K562 (cell line): ENCODE data around the gene ZNF222. TPM values are rescaled to one million over a fixed set of nuclear protein-coding genes. Genes with fewer than 3 reads are reported as not detected.
A peak's percentile ranks its signal among the peaks of the same experiment; 100 is the strongest.

Experiments
- ATAC-seq: fragments of 200-7000 bp; cut with Tn5 transposase; 3 replicates; pipeline ENCODE4 v1.9.1; 2020; ENCODE audit warnings: moderate library complexity
- BruUV-seq: library from RNA; stranded (reverse); fragments of 400-500 nt; replicated peaks from 2 replicates; lab custom pipeline; 2021; lab: Mats Ljungman, UMichigan
- CTCF ChIA-PET: fragments of 300-600 bp; formaldehyde crosslinking; extraction: SDS; loops from one replicate; lab custom pipeline; 2021; ENCODE audit warnings: low intra/inter-chr PET ratio; lab: Yijun Ruan, JAX
- POLR2A ChIA-PET: fragments of 300-600, 350-650 bp; sonication (Branson Sonifier 250); formaldehyde crosslinking; extraction: SDS; loops from one replicate; lab custom pipeline; 2021; ENCODE audit warnings: antibody characterized with exemption, inconsistent platforms; lab: Yijun Ruan, JAX
- DNase-seq, 4 experiments: peaks; one replicate each; pipeline versions ENCODE4 v3.0.0 to v3.0.0-alpha.2; 2011 to 2018; ENCODE audit warnings: low spot score in 3 of 4, mixed read lengths in 3 of 4; ENCODE audit errors: extremely low read depth in 1 of 4
- FAIRE-seq: peaks from 2 replicates; lab custom pipeline; 2011; peaks lifted over from hg19 to GRCh38; lab: Jason Lieb, UNC
- H2AFZ ChIP-seq: 2 replicates; pipeline ENCODE4 v1.6.0; 2011; ENCODE audit warnings: low read depth, low read length, control low read depth, inconsistent platforms
- H3K27ac ChIP-seq: fragments of 200-600 bp; 3 replicates; pipeline ENCODE4 v1.8.0; 2011; ENCODE audit warnings: low read depth, mild to moderate bottlenecking, control low read depth, inconsistent platforms, low read length, moderate library complexity, mixed read lengths; ENCODE audit errors: extremely low read depth
- H3K27me3 ChIP-seq, 2 experiments: fragments of 300-600 bp in 1 of 2; 2 replicates in 1 of 2; 3 replicates in 1 of 2; pipeline versions ENCODE4 v1.6.0 to v1.8.0; 2011; ENCODE audit warnings: inconsistent platforms in 2 of 2, low read length in 2 of 2, mild to moderate bottlenecking in 1 of 2, mixed read lengths in 1 of 2, moderate library complexity in 1 of 2; ENCODE audit not compliant: control insufficient read depth in 2 of 2, insufficient read depth in 2 of 2
- H3K36me3 ChIP-seq: fragments of 300-600 bp; 3 replicates; pipeline ENCODE4 v1.8.0; 2011; ENCODE audit warnings: mild to moderate bottlenecking, low read length, inconsistent platforms; ENCODE audit not compliant: control insufficient read depth, insufficient read depth
- H3K4me1 ChIP-seq, 2 experiments: fragments of 200-600 bp in 1 of 2; replicated peaks in 1 of 2; 2 replicates in 1 of 2; 3 replicates in 1 of 2; pipeline versions ENCODE4 v1.5.1 to v1.8.0; 2011; ENCODE audit warnings: inconsistent platforms in 2 of 2, low read length in 2 of 2, mild to moderate bottlenecking in 1 of 2, mixed read lengths in 1 of 2, moderate library complexity in 1 of 2; ENCODE audit not compliant: control insufficient read depth in 2 of 2, insufficient read depth in 2 of 2
- H3K4me2 ChIP-seq: 2 replicates; pipeline ENCODE4 v1.6.1; 2011; ENCODE audit warnings: low read length, control low read depth, inconsistent platforms, mixed read lengths; ENCODE audit not compliant: insufficient read depth
- H3K4me3 ChIP-seq: fragments of 200-600 bp; sonication (generic), shearing (Covaris generic); 2 replicates; pipeline ENCODE4 v1.5.1; 2016; ENCODE audit warnings: control low read depth, inconsistent platforms
- H3K79me2 ChIP-seq: fragments of 200-600 bp; 3 replicates; pipeline ENCODE4 v1.8.0; 2011; ENCODE audit warnings: low read length, inconsistent platforms; ENCODE audit not compliant: control insufficient read depth, insufficient read depth
- H3K9ac ChIP-seq, 2 experiments: 2 replicates each; pipeline versions ENCODE4 v1.6.0 to v1.6.1; 2011; ENCODE audit warnings: low read depth in 2 of 2, low read length in 2 of 2, control low read depth in 1 of 2, inconsistent platforms in 1 of 2, mild to moderate bottlenecking in 1 of 2, mixed read lengths in 1 of 2; ENCODE audit not compliant: insufficient read depth in 1 of 2
- H3K9me1 ChIP-seq: one replicate; pipeline ENCODE4 v1.6.0; 2011; ENCODE audit warnings: inconsistent platforms, mild to moderate bottlenecking, low read length, moderate library complexity; ENCODE audit not compliant: control insufficient read depth, insufficient read depth
- H3K9me3 ChIP-seq: replicated peaks from 2 replicates; pipeline ENCODE4 v1.5.1; 2011; ENCODE audit warnings: low read depth, low read length, inconsistent platforms; ENCODE audit not compliant: control insufficient read depth, insufficient read depth
- H4K20me1 ChIP-seq: replicated peaks from 2 replicates; pipeline ENCODE4 v1.6.1; 2011; ENCODE audit warnings: low read length, inconsistent platforms, mixed read lengths; ENCODE audit not compliant: control insufficient read depth, insufficient read depth
- BCL6 ChIP-seq: fragments of 250-450 bp; sonication (Bioruptor Pico); IDR thresholded peaks from 2 replicates; pipeline ENCODE4 v1.4.0; 2020
- CBX8 ChIP-seq: fragments of 200-600 bp; sonication (generic); IDR thresholded peaks from 2 replicates; pipeline ENCODE4 v1.6.1; 2012; ENCODE audit warnings: borderline replicate concordance, mixed run types, low read depth, mild to moderate bottlenecking, moderate library complexity, mixed read lengths, low read length, control low read depth, inconsistent platforms; ENCODE audit not compliant: poor library complexity, severe bottlenecking; ENCODE audit errors: extremely low read depth
- FOXP4 ChIP-seq: sonication (generic); formaldehyde crosslinking; IDR thresholded peaks from 2 replicates; pipeline ENCODE4 v1.8.0; 2022; ENCODE audit warnings: mild to moderate bottlenecking, missing genetic modification reagents, borderline replicate concordance
- GABPB2 ChIP-seq: fragments of 250-450 bp; sonication (Bioruptor Pico); conservative IDR thresholded peaks from 2 replicates; pipeline ENCODE4 v1.5.1; 2021; ENCODE audit warnings: mild to moderate bottlenecking
- HMG20B ChIP-seq: fragments of 250-450 bp; sonication (Bioruptor Pico); IDR thresholded peaks from 2 replicates; pipeline ENCODE4 v1.5.0; 2021; ENCODE audit warnings: mild to moderate bottlenecking
- NELFE ChIP-seq: IDR thresholded peaks from 2 replicates; pipeline ENCODE4 v1.6.1; 2011; ENCODE audit warnings: mild to moderate bottlenecking; ENCODE audit not compliant: insufficient read depth, insufficient read length
- NFXL1 ChIP-seq: fragments of 450-650 bp; formaldehyde crosslinking; IDR thresholded peaks from 2 replicates; pipeline ENCODE4 v1.4.0; 2021; ENCODE audit warnings: mild to moderate bottlenecking
- PPARD ChIP-seq: fragments of 250-450 bp; sonication (Bioruptor Pico); IDR thresholded peaks from 2 replicates; pipeline ENCODE4 v1.8.0; 2022; ENCODE audit warnings: inconsistent platforms, mild to moderate bottlenecking, moderate library complexity
- SIN3B ChIP-seq: fragments of 450-650 bp; IDR thresholded peaks from 2 replicates; pipeline ENCODE4 v1.6.1; 2017; ENCODE audit warnings: low read depth, mild to moderate bottlenecking, moderate library complexity
- VEZF1 ChIP-seq: fragments of 200-800 bp; sonication (Bioruptor generic); IDR thresholded peaks from 2 replicates; pipeline ENCODE4 v1.6.1; 2017; ENCODE audit warnings: missing genetic modification characterization, missing compliant biosample characterization
- ZNF133 ChIP-seq: fragments of 250-450 bp; sonication (Bioruptor Pico); IDR thresholded peaks from 2 replicates; pipeline ENCODE4 v1.4.0; 2020; ENCODE audit warnings: mild to moderate bottlenecking
- ZNF75A ChIP-seq: fragments of 450-650 bp; formaldehyde crosslinking; IDR thresholded peaks from 2 replicates; pipeline ENCODE4 v1.4.0; 2020; ENCODE audit warnings: mild to moderate bottlenecking
- ZNF79 ChIP-seq: fragments of 250-450 bp; sonication (Bioruptor Pico); IDR thresholded peaks from 2 replicates; pipeline ENCODE4 v1.4.0; 2020; ENCODE audit warnings: low read depth, mild to moderate bottlenecking, moderate library complexity
- WGBS: fragments of 100-300 bp; shearing (Covaris generic); methylation state at CpG from one replicate; pipeline ENCODE4 v1.1.6; 2016; ENCODE audit warnings: low coverage, mixed read lengths; ENCODE audit not compliant: insufficient coverage; ENCODE audit errors: missing lambda C conversion rate; 5-methylcytosine and 5-hydroxymethylcytosine counted together
- in situ Hi-C: fragments of 300-500 bp; cut with MboI; formaldehyde crosslinking; loops from 4 replicates; pipeline ENCODE4 v1.15.0; 2018; ENCODE audit warnings: inconsistent platforms, mixed read lengths
- intact Hi-C: fragments of 100-400 bp; cut with micrococcal nuclease; formaldehyde crosslinking; loops from 2 replicates; pipeline ENCODE4 v1.14.2; 2022
- polyA plus RNA-seq, 8 experiments: library from polyadenylated mRNA; depleted of rRNA in 4 of 8; stranded (reverse) in 5 of 8; unstranded in 3 of 8; fragments of >200 nt; fragmentation: Nextera tagmentation in 2 of 8; fragmentation: Illumina TruSeq in 1 of 8; extraction: Ambion mirVana in 2 of 8; extraction: Trizol in 1 of 8; gene quantifications; 2 replicates each; pipeline versions ENCODE4 v1.2.1 to v1.2.3, GENCODE V29; 2011 to 2014; ENCODE audit warnings: inconsistent platforms in 1 of 8, missing spikeins in 1 of 8
- total RNA-seq, 7 experiments: library from RNA; depleted of rRNA in 6 of 7; stranded (reverse); fragments of >200 nt in 6 of 7; fragmentation: Illumina TruSeq in 2 of 7; extraction: Trizol in 2 of 7; gene quantifications; 2 replicates each; pipeline versions ENCODE4 v1.2.1 to v1.2.3, GENCODE V29; 2011 to 2021; ENCODE audit warnings: low replicate concordance in 1 of 7

ZNF222 gene
- total and polyA plus RNA-seq, 9 of the 15 experiments (the other 6 are each of a cell fraction or from before 2014, with no cell fraction given), result 2.3 to 4.5 (median 3.0) TPM

GRCh38 chr19:44066305-44066704 is 41.1 kb downstream of the ZNF222 start:
- no TSS peak for BruUV-seq
- TF ChIP-seq ZNF75A (CRISPR knock-in tag) (peak; percentile 87), GABPB2 (CRISPR knock-in tag) (no peak)
- TF ChIP-seq, all 486 proteins: peak for 1
- Histone ChIP-seq H3K4me3 (no peak overlapping the region), H3K4me1 (no peaks in the 10 kb centered on the region; a peak in 1 of 5 replicates), H3K36me3 (no peaks in the 10 kb centered on the region), H3K27ac (no peak overlapping the region), H3K9me3 (peaks cover 4% of the 10 kb centered on the region; the same call in 1 of the 2 replicates), H4K20me1 (no peaks in the 10 kb centered on the region), H3K9me1 (no peaks in the 10 kb centered on the region), H2AFZ (no peak overlapping the region), H3K9ac (no peak overlapping the region), H3K27me3 (no peaks in the 10 kb centered on the region; a peak in 1 of 5 replicates), H3K4me2 (no peak overlapping the region), H3K79me2 (no peaks in the 10 kb centered on the region)
- intact Hi-C loops (no loop called here), in situ Hi-C loops (no loop called here)
- DNase-seq (no peak), FAIRE-seq (no peak), ATAC-seq (no peak)
- ChIA-PET CTCF (no interaction called here), POLR2A (interaction anchor here (0.5 kb wide), 1 partner anchor 43 kb away, joined by 4 read pairs; no protein-coding TSS in a partner anchor)
- 2% methylated on average over 3 of the region's 3 CpGs for WGBS

DNA sequence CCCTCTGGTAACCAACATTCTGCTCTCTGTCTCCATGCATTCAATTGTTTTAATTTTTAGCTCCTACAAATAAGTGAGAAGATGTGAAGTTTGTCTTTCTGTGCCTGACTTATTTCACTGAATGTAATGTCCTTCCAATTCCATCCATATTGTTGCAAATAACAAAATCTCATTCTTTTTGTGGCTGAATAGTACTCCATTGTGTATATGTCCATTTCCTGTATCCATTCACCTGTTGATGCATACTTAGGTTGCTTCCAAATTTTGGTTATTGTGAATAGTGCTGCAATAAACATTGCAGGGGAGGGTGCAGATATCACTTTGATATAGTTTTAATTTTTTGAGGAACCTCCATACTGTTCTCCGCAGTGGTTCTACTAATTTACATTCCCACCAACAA is 44.2 kb downstream of the ZNF222 start:
- POLR2A ChIA-PET, result interaction anchor here (0.9 kb wide), 1 partner anchor 8 kb away, joined by 3 read pairs; no protein-coding TSS in a partner anchor
- H3K36me3 ChIP-seq, result no peaks in the 10 kb centered on the region
- no peak for TF ChIP-seq NELFE
- TF ChIP-seq VEZF1 (CRISPR knock-in tag), result no peak
- TF ChIP-seq CBX8, result no peak
- no peak for TF ChIP-seq ZNF133 (CRISPR knock-in tag)
- TF ChIP-seq SIN3B, result no peak
- TF ChIP-seq ZNF79 (CRISPR knock-in tag), result no peak
- no peak for TF ChIP-seq FOXP4 (CRISPR knock-in tag)
- no peak for TF ChIP-seq NFXL1
- TF ChIP-seq HMG20B, result no peak
- no peak for TF ChIP-seq BCL6
- TF ChIP-seq PPARD, result no peak

More for the DNA sequence above, 44.2 kb downstream of the ZNF222 start:
- Histone ChIP-seq H3K4me2 (no peak overlapping the region), H3K9me1 (no peaks in the 10 kb centered on the region), H3K4me1 (peaks cover 0 to 4% of the 10 kb centered on the region in 2 experiments; a peak in 3 of 5 replicates), H3K4me3 (no peak overlapping the region), H3K27me3 (no peaks in the 10 kb centered on the region), H3K27ac (no peak overlapping the region), H3K9ac (no peak overlapping the region), H4K20me1 (no peaks in the 10 kb centered on the region), H2AFZ (no peak overlapping the region), H3K9me3 (peaks cover 4% of the 10 kb centered on the region; the same call in 1 of the 2 replicates), H3K79me2 (no peaks in the 10 kb centered on the region)
- FAIRE-seq, result no peak
- intact Hi-C loops, result no loop called here
- CTCF ChIA-PET, result no interaction called here
- DNase-seq, result no peak
- in situ Hi-C loops, result no loop called here
- ATAC-seq, result no peak
- BruUV-seq, result no TSS peak
- WGBS, result 0% methylated on average over 1 of the region's 1 CpG
